Measurements from ENCODE around the gene SMURF1.

DNA sequence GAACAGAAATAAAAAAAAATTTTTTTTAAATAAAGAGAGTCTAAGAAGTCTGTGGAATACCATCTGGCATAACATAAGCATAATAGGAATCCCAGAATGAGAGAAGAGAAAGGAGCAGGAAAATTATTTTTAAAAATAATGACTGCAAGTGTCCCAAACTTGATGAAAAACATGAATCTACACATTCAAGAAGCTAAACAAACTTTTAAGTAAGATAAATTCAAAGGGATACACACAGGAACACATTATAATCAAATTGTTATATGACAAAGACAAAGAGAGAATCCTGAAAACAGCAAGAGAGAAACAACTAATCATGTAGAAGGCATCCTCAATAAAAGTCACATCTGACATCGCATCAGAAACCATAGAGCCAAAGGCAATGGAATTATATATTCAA lies 30.9 kb downstream of the SMURF1 start:
- TF ChIP-seq POLR2AphosphoS5 (IDR thresholded peaks at IDR 0.05; ENCODE audit: low read depth, low read length) (no peak), POLR2A (IDR thresholded peaks at IDR 0.05; ENCODE audit: low read depth, low read length) (no peak), PAX5 (IDR thresholded peaks at IDR 0.05; ENCODE audit: insufficient read depth, low read length, severe bottlenecking) (no peak)

Measured in GM12891 (cell line).